NCI-H1417 (cell line): ENCODE results near the gene RD3L.

ENCODE experiments used
- DNase-seq, 3 experiments: peaks; one replicate each; lab custom pipeline; 2025; lab: John Stamatoyannopoulos, UW

RD3L gene

GRCh38 chr14:103896578-103896977, 45.8 kb downstream of the RD3L start:
- no peak for DNase-seq

- DNase-seq: no peak
Observed at GRCh38 chr14:103894723-103895059, 47.6 kb downstream of the RD3L start.

GRCh38 chr14:103894034-103894722, 48.2 kb downstream of the RD3L start:
- DNase-seq: no peak

GRCh38 chr14:103892247-103892646, 50.1 kb downstream of the RD3L start:
- DNase-seq: no peak

- DNase-seq: no peak
Observed at GRCh38 chr14:103891667-103892215, 50.6 kb downstream of the RD3L start.

- no peak for DNase-seq
Observed at GRCh38 chr14:103890821-103891666, 51.3 kb downstream of the RD3L start.
